CD4-positive, alpha-beta T cell treated with Interleukin-15 for 1 hour (primary cell): Measurements from ENCODE around the gene NAMPT.

ENCODE experiments used
- DNase-seq: peaks from one replicate; pipeline ENCODE4 v3.0.0-alpha.2; 2020

NAMPT gene

DNA sequence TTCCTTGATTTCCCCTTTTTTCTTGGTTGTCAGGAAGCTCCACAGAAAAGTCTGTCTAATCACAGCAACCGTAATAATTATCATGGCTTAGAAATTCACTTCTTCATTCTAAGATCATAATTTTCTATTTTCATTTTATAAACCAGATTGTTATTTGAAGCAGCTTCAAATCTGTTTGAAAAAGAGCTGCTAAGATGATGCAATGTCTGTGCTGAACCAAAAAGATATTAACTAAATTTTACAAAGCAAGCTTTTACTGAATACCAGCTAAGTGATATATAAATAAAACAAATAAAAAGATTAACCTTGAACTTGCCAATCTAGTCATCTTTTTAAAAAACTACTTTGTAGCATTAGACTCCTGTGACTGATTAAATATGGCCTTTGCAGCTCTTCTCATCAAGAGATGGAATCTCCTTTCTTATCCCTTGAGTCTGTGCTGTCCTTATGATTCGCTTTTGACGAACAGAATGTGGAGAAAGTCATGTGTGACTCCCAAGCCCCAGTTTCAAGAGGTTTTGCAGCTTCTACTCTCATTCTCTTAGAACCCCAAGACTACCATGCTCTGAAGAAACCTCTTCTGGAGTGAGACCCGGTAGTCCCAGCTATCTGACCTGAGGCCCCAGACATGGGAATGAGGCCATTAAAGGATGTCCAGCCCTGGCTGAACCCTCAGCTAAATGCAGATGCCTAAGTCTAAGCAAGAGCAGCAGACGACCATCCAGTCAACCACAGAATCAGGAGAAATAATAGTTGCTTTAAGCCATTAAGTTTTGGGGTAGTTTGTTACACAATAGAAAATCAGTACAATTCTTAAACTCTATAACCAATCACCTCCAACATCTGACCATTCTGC is 14.4 kb downstream of the NAMPT start:
- DNase-seq = no peak

DNA sequence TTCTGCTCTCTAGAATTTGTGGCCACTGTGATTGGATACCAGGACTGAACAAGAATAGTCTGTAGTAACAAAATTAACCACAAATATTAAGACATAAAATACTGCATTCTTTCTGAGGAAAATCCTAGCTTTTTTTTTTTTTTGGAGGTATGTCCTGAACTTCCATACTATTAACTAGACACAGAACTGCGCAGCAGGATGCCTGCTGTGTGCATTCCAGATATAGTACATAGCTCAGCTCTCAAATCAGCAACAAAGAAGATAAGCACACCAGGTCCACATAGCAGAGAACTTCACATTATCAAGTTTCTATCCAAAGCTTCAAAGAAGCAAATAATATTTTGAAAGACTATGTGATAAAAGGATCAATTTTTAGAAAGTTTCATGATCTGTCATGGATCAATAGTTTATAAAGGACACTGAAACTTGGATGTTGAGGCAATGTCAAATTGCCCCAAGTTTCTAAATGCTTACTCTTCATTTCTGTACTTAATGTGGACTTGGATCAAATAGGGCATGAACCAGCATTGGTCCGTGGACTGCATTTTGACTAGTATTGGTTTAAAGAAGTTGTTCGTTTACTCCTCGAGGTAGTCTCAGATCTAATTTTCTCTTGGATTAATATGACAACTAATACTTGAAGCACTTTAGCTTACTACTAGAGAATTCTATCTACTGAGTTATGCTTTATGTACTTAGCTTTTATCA is 15.4 kb downstream of the NAMPT start:
- DNase-seq = no peak

- no peak for DNase-seq
Observed at GRCh38 chr7:106265133-106265532, 19.6 kb downstream of the NAMPT start.

DNA sequence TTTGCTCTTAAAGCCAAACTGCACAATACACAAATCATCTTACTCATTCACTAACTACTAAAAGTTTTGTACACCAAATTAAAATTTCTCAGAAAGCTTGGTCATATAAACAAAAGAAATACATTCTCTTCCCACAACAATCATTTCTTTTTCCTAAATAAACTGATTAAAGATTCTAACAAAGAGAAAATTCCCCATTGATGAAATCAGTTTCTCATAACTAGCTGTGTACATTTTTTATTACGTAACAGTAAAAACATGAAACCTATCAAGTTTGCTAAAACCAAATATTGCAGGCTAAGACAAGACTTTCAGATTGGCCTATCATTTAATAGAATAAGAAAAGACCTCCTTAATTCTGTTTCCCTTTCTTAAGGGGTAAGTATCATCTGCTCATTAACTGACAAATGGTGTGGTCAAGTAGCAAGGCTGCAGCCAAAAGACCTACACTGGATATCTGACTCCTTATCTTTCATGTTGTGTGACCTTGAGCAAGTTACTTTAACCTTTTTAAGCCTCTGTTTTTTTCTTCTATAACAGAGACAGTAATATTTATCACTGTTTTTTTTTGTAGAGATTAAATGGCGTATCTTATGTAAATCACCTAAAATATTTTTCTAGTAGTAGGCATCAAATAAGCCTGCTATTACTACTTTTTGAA is 22.4 kb downstream of the NAMPT start:
- DNase-seq = no peak

GRCh38 chr7:106260136-106260561 is 24.6 kb downstream of the NAMPT start:
- no peak for DNase-seq

DNA sequence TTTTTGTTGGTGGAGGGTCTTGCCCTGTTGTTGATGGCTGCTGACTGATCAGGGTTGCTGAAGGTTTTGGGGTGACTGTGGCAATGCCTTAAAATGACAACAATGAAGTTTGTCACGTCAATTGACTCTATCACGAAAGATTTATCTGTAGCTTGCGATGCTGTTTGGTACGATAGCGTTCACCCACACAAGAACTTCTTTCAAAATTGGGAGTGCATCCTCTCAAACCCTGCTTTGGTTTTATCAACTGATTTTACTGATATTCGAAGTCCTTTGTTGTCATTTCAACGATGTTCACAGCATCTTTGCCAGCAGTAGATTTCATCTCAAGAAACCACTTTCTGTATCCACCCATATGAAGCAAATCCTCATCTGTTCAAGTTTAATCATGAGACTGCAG is 26.0 kb downstream of the NAMPT start:
- DNase-seq = no peak

DNA sequence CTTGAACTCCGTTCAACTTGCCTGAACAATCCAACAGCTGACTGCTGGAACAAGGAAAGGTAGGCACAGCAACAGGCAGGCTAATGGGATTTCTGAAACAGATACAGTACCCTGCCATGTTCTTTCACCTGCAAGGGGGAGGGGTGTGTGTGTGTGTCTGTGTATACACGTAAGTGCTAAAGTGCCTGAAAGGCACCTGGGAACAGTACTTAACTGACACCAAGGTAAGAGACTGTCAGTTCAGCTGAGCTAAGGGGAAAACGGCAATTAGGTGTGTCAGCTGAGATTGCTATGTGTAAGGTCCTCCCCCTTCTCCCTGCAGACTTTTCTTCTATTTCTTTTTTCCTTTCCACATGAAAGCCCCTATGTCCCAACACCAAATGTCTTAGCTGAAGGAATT is 27.0 kb downstream of the NAMPT start:
- no peak for DNase-seq

DNA sequence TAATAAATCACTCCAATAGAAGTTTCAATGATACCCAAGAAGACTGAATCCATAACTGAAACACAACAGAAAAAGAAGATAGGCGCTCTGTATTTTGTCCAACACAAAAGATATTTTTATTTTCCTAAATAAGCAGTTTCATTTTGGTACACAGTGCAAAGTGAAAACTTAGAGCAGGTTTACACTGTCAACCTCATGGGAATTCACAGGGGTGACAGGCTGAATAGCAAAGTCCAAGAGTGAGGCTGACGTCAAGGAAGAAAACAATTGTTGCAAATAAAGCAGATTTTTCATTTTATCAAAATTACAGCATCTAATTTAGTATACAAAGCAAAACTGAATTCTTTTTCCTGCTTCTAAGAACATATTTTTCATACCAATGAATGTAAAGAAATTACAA is 28.6 kb downstream of the NAMPT start:
- no peak for DNase-seq

- no peak for DNase-seq
Observed at GRCh38 chr7:106255246-106255645, 29.5 kb downstream of the NAMPT start.

DNA sequence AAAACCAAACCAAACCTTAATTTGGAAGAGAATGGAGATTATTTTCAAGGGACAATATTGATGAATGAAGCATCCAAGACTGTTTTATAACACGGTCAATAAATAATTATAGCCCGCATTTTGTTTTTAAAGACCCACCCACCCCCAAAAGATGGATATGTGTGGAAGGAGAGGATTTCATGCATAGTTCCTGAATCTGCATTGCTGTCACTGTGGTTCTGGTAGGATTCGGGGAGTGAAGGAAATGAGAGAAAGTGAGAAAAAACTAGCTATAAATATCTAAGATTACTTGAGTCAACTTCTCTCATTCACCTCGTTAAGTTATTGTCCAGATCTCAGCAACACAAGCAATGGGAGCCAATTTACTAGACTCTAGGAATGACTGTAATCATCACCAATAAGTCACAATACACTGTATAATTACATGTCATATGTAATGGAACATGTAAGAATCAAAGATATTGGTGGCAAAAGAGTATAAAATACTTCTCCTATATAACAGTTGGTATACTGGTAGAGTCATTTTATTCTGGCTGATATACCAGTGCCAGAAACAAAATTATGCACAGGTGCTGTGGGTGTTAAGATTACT is 30.2 kb downstream of the NAMPT start:
- no peak for DNase-seq

DNA sequence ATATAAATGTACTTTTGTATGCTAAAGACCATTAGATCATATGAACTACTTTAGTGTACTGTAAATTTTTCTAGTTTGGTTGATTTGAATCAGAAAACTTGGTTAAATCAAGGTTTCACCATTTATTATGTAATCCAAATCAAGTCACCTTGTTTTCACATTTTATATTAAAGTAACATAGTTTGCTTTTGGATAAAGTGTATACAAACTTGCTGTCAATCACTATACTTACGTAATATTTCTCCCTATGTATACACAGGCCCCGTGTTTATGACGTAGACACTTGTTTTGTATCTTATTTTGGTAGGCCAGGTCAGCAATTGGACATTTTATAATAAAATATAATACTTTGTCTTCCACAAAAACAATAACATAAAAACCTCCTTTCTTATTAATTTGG is 32.2 kb downstream of the NAMPT start:
- no peak for DNase-seq

- DNase-seq = no peak
Observed at GRCh38 chr7:106249488-106249887, 35.3 kb downstream of the NAMPT start.

- no peak for DNase-seq
Observed at GRCh38 chr7:106248600-106248999, 36.2 kb downstream of the NAMPT start.

GRCh38 chr7:106247841-106248240 is 36.9 kb downstream of the NAMPT start:
- DNase-seq = no peak

GRCh38 chr7:106246902-106247711 is 37.7 kb downstream of the NAMPT start:
- no peak for DNase-seq

- no peak for DNase-seq
Observed at GRCh38 chr7:106243893-106244292, 40.9 kb downstream of the NAMPT start.

- no peak for DNase-seq
Observed at GRCh38 chr7:106239406-106239805, 45.4 kb downstream of the NAMPT start.

DNA sequence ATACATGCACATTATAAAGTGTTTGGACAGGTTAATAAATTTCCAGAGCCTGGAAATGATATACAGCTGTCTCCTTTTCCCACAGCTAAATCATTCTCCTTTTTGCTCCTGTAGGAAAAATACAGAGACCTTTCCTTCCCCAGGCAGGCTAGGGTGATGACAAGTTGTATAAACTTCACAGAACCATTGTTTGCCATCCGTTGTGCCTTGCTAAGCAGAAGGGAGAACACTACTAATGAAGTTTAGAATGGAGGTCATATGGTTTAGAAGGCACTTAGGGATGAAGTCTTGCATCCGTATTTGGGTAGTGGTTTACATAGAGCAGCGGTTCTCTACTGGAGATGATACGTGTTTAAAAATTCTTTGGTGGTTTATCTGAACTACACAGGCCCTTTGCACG is 46.0 kb downstream of the NAMPT start:
- DNase-seq = no peak

DNA sequence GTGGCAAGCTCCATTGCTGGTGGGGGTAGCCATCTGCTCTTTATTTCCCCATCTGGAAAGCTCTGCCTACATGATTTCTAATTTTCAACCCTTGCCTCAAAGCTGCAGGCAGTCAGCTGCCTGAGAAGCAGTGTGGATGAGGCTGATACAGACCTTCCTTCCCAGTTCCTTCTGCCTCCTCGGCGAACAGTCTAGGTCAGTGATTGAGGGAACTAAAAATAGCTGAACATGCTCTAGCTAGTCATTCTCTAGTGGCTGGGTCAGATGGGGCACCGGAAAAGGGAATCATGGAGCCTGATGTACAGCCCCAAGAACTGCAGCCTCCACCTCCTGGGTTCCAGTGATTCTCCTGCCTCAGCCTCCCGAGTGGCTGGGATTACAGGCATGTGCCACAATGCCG is 48.7 kb downstream of the NAMPT start:
- no peak for DNase-seq

- DNase-seq = no peak
Observed at GRCh38 chr7:106234425-106234824, 50.4 kb downstream of the NAMPT start.

GRCh38 chr7:106231856-106232490 is 52.8 kb downstream of the NAMPT start:
- DNase-seq = no peak

DNA sequence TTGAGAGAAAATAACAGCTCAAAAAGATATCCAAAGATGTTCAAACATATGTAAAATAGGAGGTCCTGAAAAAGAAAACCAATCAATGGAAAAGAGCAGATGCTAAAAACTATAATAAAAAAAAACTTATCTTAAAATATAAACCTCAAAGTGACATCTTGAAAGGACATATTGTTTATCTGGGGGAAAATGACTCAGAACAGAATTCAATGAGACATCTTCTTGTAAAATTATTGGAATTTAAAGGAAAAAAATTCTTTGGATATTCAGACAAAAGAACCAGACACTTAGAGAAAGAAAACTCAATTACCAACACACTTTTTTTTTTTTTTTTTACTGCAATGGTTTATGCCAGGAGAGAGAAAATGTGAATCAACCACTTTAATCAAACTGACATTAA is 58.9 kb downstream of the NAMPT start:
- no peak for DNase-seq
